MM.1S (cell line): ENCODE results near the gene TXNL4B.

Experiments
- DNase-seq: peaks from one replicate; pipeline ENCODE4 v3.0.0-alpha.2; 2015
- H2AFZ ChIP-seq: fragments of 300-600 bp; sonication (generic); 2 replicates; pipeline ENCODE4 v1.6.0; 2016; ENCODE audit warnings: antibody characterized with exemption, low read length
- H3F3A ChIP-seq: fragments of 300-600 bp; sonication (generic); 2 replicates; pipeline ENCODE4 v1.6.1; 2016; ENCODE audit warnings: mild to moderate bottlenecking, antibody characterized with exemption, low read length, moderate library complexity, mixed read lengths; ENCODE audit not compliant: insufficient read depth
- H3K27ac ChIP-seq: fragments of 300-600 bp; sonication (generic); 2 replicates; pipeline ENCODE4 v1.5.1; 2016; ENCODE audit warnings: mild to moderate bottlenecking, low read length
- H3K27me3 ChIP-seq: fragments of 300-600 bp; sonication (generic); replicated peaks from 2 replicates; pipeline ENCODE4 v1.6.0; 2016; ENCODE audit warnings: low read length; ENCODE audit not compliant: insufficient read depth
- H3K36me3 ChIP-seq: fragments of 300-600 bp; sonication (generic); replicated peaks from 2 replicates; pipeline ENCODE4 v1.6.1; 2016; ENCODE audit warnings: mild to moderate bottlenecking, low read length, mixed read lengths; ENCODE audit not compliant: insufficient read depth
- H3K4me1 ChIP-seq: fragments of 300-600 bp; sonication (generic); 2 replicates; pipeline ENCODE4 v1.6.1; 2016; ENCODE audit warnings: low read length, mixed read lengths
- H3K4me2 ChIP-seq: fragments of 300-600 bp; sonication (generic); 2 replicates; pipeline ENCODE4 v1.6.0; 2016; ENCODE audit warnings: low read depth, low read length
- H3K4me3 ChIP-seq: fragments of 300-600 bp; sonication (generic); 2 replicates; pipeline ENCODE4 v1.5.1; 2016; ENCODE audit warnings: low read length, mixed read lengths
- H3K79me2 ChIP-seq: fragments of 300-600 bp; sonication (generic); 2 replicates; pipeline ENCODE4 v1.6.1; 2016; ENCODE audit warnings: mixed run types, low read length, mixed read lengths
- H3K9ac ChIP-seq: fragments of 300-600 bp; sonication (generic); 2 replicates; pipeline ENCODE4 v1.6.1; 2016; ENCODE audit warnings: low read length, mixed read lengths
- H3K9me2 ChIP-seq: fragments of 300-600 bp; sonication (generic); replicated peaks from 2 replicates; pipeline ENCODE4 v1.6.1; 2016; ENCODE audit warnings: mild to moderate bottlenecking, low read length, mixed read lengths; ENCODE audit not compliant: insufficient read depth
- H3K9me3 ChIP-seq: fragments of 300-600 bp; sonication (generic); replicated peaks from 2 replicates; pipeline ENCODE4 v1.6.1; 2016; ENCODE audit warnings: mild to moderate bottlenecking, low read length, mixed read lengths; ENCODE audit not compliant: insufficient read depth
- H4K20me1 ChIP-seq: fragments of 300-600 bp; sonication (generic); 2 replicates; pipeline ENCODE4 v1.6.1; 2016; ENCODE audit warnings: mild to moderate bottlenecking, low read length, moderate library complexity, mixed read lengths; ENCODE audit not compliant: insufficient read depth
- CTCF ChIP-seq: fragments of 300-600 bp; sonication (generic); IDR thresholded peaks from 2 replicates; pipeline ENCODE4 v1.5.1; 2016; ENCODE audit warnings: antibody characterized with exemption, low read length, mixed read lengths
- EZH2 ChIP-seq: fragments of 300-600 bp; sonication (generic); optimal IDR thresholded peaks from 2 replicates; pipeline ENCODE3; 2017; ENCODE audit warnings: low read depth, mild to moderate bottlenecking, antibody characterized with exemption, low read length, mixed read lengths
- EZH2phosphoT487 ChIP-seq: fragments of 300-600 bp; sonication (generic); IDR thresholded peaks from 2 replicates; pipeline ENCODE4 v1.6.1; 2018; ENCODE audit warnings: antibody characterized with exemption, low read length

The TXNL4B gene

GRCh38 chr16:72093448-72094265 lies at the start of gene TXNL4B, which contains the start of gene DHX38:
TXNL4B (minus strand) TSS chr16:72093620; CDS start chr16:72090749, 2,871 bp downstream.
DHX38 (plus strand) TSS chr16:72093847; CDS start chr16:72096158, 2,311 bp downstream.
- no peaks in the 10 kb centered on the region for H4K20me1 ChIP-seq
- peak within 1 kb of the TSS; percentile 86 for H2AFZ ChIP-seq
- H3K9me3 ChIP-seq: no peaks in the 10 kb centered on the region
- H3K79me2 ChIP-seq: peaks cover 78% of the 10 kb centered on the region
- H3K4me2 ChIP-seq: peak within 1 kb of the TSS; percentile 81
- no peak for TF ChIP-seq EZH2
- TF ChIP-seq CTCF: no peak
- no peak for TF ChIP-seq EZH2phosphoT487
- H3K36me3 ChIP-seq: peaks cover 8% of the 10 kb centered on the region; the same call in 1 of the 2 replicates
- peak; percentile 99 for DNase-seq
- peaks cover 13% of the 10 kb centered on the region for H3K4me1 ChIP-seq
- H3K27ac ChIP-seq: peak within 1 kb of the TSS; percentile 78
- peak within 1 kb of the TSS; percentile 98 for H3K4me3 ChIP-seq
- H3F3A ChIP-seq: peaks cover 4% of the 10 kb centered on the region
- no peaks in the 10 kb centered on the region for H3K27me3 ChIP-seq
- H3K9me2 ChIP-seq: no peaks in the 10 kb centered on the region
- peak within 1 kb of the TSS; percentile 89 for H3K9ac ChIP-seq

- Histone ChIP-seq H4K20me1 (no peaks in the 10 kb centered on the region), H3K9me3 (no peaks in the 10 kb centered on the region), H3K4me3 (no peak overlapping the region), H3K4me1 (no peaks in the 10 kb centered on the region), H3K36me3 (no peaks in the 10 kb centered on the region), H3K9ac (no peak overlapping the region), H3F3A (no peaks in the 10 kb centered on the region), H3K9me2 (no peaks in the 10 kb centered on the region), H3K79me2 (no peaks in the 10 kb centered on the region), H3K27me3 (no peaks in the 10 kb centered on the region), H3K4me2 (no peak overlapping the region), H2AFZ (no peak overlapping the region), H3K27ac (no peak overlapping the region)
- no peak for DNase-seq
- TF ChIP-seq EZH2phosphoT487 (no peak), EZH2 (no peak), CTCF (no peak)
Measured at GRCh38 chr16:72142476-72142875, 49.1 kb upstream of the TXNL4B start.

- no peak for TF ChIP-seq CTCF
- Histone ChIP-seq H3K9me2 (no peaks in the 10 kb centered on the region), H3K4me1 (no peaks in the 10 kb centered on the region), H3F3A (no peaks in the 10 kb centered on the region), H3K4me2 (no peak overlapping the region), H3K36me3 (no peaks in the 10 kb centered on the region), H3K79me2 (no peaks in the 10 kb centered on the region), H3K9me3 (no peaks in the 10 kb centered on the region), H3K4me3 (no peak overlapping the region), H3K27ac (no peak overlapping the region), H3K9ac (no peak overlapping the region), H3K27me3 (no peaks in the 10 kb centered on the region), H4K20me1 (no peaks in the 10 kb centered on the region), H2AFZ (no peak overlapping the region)
- DNase-seq: no peak
Measured at GRCh38 chr16:72139908-72140307, 46.5 kb upstream of the TXNL4B start.
